GM12878 (cell line): ENCODE measurements around the gene ZNF700. TPM values are rescaled to one million over a fixed set of nuclear protein-coding genes. Genes with fewer than 3 reads are reported as not detected.
"Not testable (repeated sequence)": the region's sequence is repeated elsewhere in the genome, so short reads cannot be mapped to it uniquely, and the experiment has no call there.

Experiments
- ATAC-seq: fragments of 200-7000 bp; cut with Tn5 transposase; 3 replicates; pipeline ENCODE4 v1.9.1; 2020; ENCODE audit warnings: mild to moderate bottlenecking, moderate library complexity
- BruUV-seq: library from RNA; stranded (reverse); fragments of 400-500 nt; replicated peaks from 2 replicates; lab custom pipeline; 2021; lab: Mats Ljungman, UMichigan
- CTCF ChIA-PET: fragments of 300-600 bp; sonication (Branson Sonifier 250); formaldehyde crosslinking; extraction: SDS; loops from one replicate; lab custom pipeline; 2021; ENCODE audit warnings: inconsistent platforms; lab: Yijun Ruan, JAX
- POLR2A ChIA-PET: fragments of 350-600 bp; formaldehyde crosslinking; extraction: SDS; loops from one replicate; lab custom pipeline; 2021; ENCODE audit warnings: inconsistent platforms; lab: Charles Lee
- RAD21 ChIA-PET: fragments of 300-600 bp; sonication (Branson Sonifier 250); formaldehyde crosslinking; loops from one replicate; lab custom pipeline; 2023; ENCODE audit warnings: antibody characterized with exemption; ENCODE audit not compliant: unreplicated experiment; lab: Charles Lee
- SMC1A ChIA-PET: fragments of 300-600 bp; sonication (Branson Sonifier 250); formaldehyde crosslinking; loops from one replicate; lab custom pipeline; 2023; ENCODE audit not compliant: unreplicated experiment, uncharacterized antibody; lab: Charles Lee
- DNase-seq: peaks from one replicate; pipeline ENCODE4 v3.0.0-alpha.2; 2011; ENCODE audit warnings: low read depth, low spot score
- FAIRE-seq: peaks from 3 replicates; lab custom pipeline; 2011; peaks lifted over from hg19 to GRCh38; lab: Jason Lieb, UNC
- H2AFZ ChIP-seq: 2 replicates; pipeline ENCODE4 v1.6.0; 2011; ENCODE audit warnings: low read depth, low read length, control low read depth; ENCODE audit not compliant: control insufficient read depth
- H3K27ac ChIP-seq: 2 replicates; pipeline ENCODE4 v1.5.1; 2011; ENCODE audit warnings: control low read depth; ENCODE audit not compliant: control insufficient read depth, insufficient read depth
- H3K27me3 ChIP-seq, 2 experiments: replicated peaks in 1 of 2; 2 replicates each; pipeline versions ENCODE4 v1.6.0 to v1.6.1; 2011; ENCODE audit warnings: low read length in 1 of 2; ENCODE audit not compliant: control insufficient read depth in 2 of 2, insufficient read depth in 2 of 2
- H3K36me3 ChIP-seq, 2 experiments: 2 replicates each; pipeline ENCODE4 v1.5.1; 2011; ENCODE audit warnings: low read length in 1 of 2; ENCODE audit not compliant: control insufficient read depth in 2 of 2, insufficient read depth in 2 of 2
- H3K4me1 ChIP-seq: 2 replicates; pipeline ENCODE4 v1.6.1; 2011; ENCODE audit warnings: mild to moderate bottlenecking, low read length, moderate library complexity, mixed read lengths; ENCODE audit not compliant: control insufficient read depth, insufficient read depth
- H3K4me2 ChIP-seq: 2 replicates; pipeline ENCODE4 v1.6.0; 2011; ENCODE audit warnings: control low read depth; ENCODE audit not compliant: control insufficient read depth, insufficient read depth
- H3K4me3 ChIP-seq: fragments of 200-600 bp; sonication (generic); 2 replicates; pipeline ENCODE4 v1.5.1; 2016
- H3K79me2 ChIP-seq: 2 replicates; pipeline ENCODE4 v1.6.0; 2011; ENCODE audit warnings: low read length; ENCODE audit not compliant: control insufficient read depth, insufficient read depth
- H3K9ac ChIP-seq: 2 replicates; pipeline ENCODE4 v1.8.0; 2011; ENCODE audit warnings: low read length, control low read depth, mixed read lengths; ENCODE audit not compliant: control insufficient read depth, insufficient read depth
- H3K9me3 ChIP-seq: replicated peaks from 3 replicates; pipeline ENCODE4 v1.5.1; 2011; ENCODE audit warnings: mild to moderate bottlenecking, low read length; ENCODE audit not compliant: control insufficient read depth, insufficient read depth
- H4K20me1 ChIP-seq: 2 replicates; pipeline ENCODE4 v1.6.0; 2011; ENCODE audit not compliant: control insufficient read depth, insufficient read depth
- CREB1 ChIP-seq: IDR thresholded peaks from 2 replicates; pipeline ENCODE4 v1.6.1; 2012; ENCODE audit warnings: low read depth, mild to moderate bottlenecking, inconsistent platforms
- EGR1 ChIP-seq, 2 experiments: IDR thresholded peaks; 1 replicate in 1 of 2; 2 replicates in 1 of 2; pipeline ENCODE4 v1.6.1; 2011 to 2012; ENCODE audit warnings: low read depth in 2 of 2, low read length in 2 of 2, borderline replicate concordance in 1 of 2, mild to moderate bottlenecking in 1 of 2, moderate library complexity in 1 of 2
- ESRRA ChIP-seq: IDR thresholded peaks from 2 replicates; pipeline ENCODE4 v1.6.1; 2012; ENCODE audit warnings: mild to moderate bottlenecking, low read length, improper control_type of control experiment
- HDAC6 ChIP-seq: fragments of 200-600 bp; sonication (generic); IDR thresholded peaks from one replicate; pipeline ENCODE4 v1.8.0; 2017; ENCODE audit warnings: antibody characterized with exemption; ENCODE audit not compliant: unreplicated experiment
- IKZF1 ChIP-seq: fragments of 450-650 bp; conservative IDR thresholded peaks from 2 replicates; pipeline ENCODE4 v1.6.1; 2017; ENCODE audit warnings: antibody characterized with exemption, mild to moderate bottlenecking
- LARP7 ChIP-seq: fragments of 450-650 bp; IDR thresholded peaks from 2 replicates; pipeline ENCODE4 v1.6.1; 2017; ENCODE audit warnings: mild to moderate bottlenecking
- NFYB ChIP-seq: IDR thresholded peaks from 2 replicates; pipeline ENCODE4 v1.6.1; 2011; ENCODE audit warnings: low read depth, mild to moderate bottlenecking, low read length, improper control_type of control experiment, moderate library complexity; ENCODE audit not compliant: insufficient read depth
- POLR2AphosphoS2 ChIP-seq: IDR thresholded peaks from 2 replicates; pipeline ENCODE4 v1.6.1; 2011; ENCODE audit warnings: low read depth, mild to moderate bottlenecking, low read length, improper control_type of control experiment, moderate library complexity
- RBBP5 ChIP-seq: fragments of 200-600 bp; sonication (generic); conservative IDR thresholded peaks from 2 replicates; pipeline ENCODE4 v1.6.1; 2016
- RUNX3 ChIP-seq: IDR thresholded peaks from 2 replicates; pipeline ENCODE4 v1.6.1; 2012; ENCODE audit warnings: low read length, inconsistent platforms
- SKIL ChIP-seq: fragments of 450-650 bp; IDR thresholded peaks from 2 replicates; pipeline ENCODE4 v1.6.1; 2017; ENCODE audit warnings: mild to moderate bottlenecking, low read depth, inconsistent platforms; ENCODE audit not compliant: poor library complexity, severe bottlenecking
- SMAD1 ChIP-seq: fragments of 450-650 bp; IDR thresholded peaks from 2 replicates; pipeline ENCODE4 v1.6.1; 2018; ENCODE audit warnings: mild to moderate bottlenecking, low read depth; ENCODE audit not compliant: partially characterized antibody
- SUPT20H ChIP-seq: IDR thresholded peaks from 2 replicates; pipeline ENCODE4 v1.6.1; 2011; ENCODE audit warnings: low read depth, mild to moderate bottlenecking, low read length, moderate library complexity, borderline replicate concordance; ENCODE audit not compliant: control insufficient read depth
- TCF3 ChIP-seq: IDR thresholded peaks from 2 replicates; pipeline ENCODE4 v1.6.1; 2012; ENCODE audit warnings: low read depth, mild to moderate bottlenecking, low read length, borderline replicate concordance; ENCODE audit not compliant: insufficient read depth
- ZZZ3 ChIP-seq: IDR thresholded peaks from 2 replicates; pipeline ENCODE4 v1.6.1; 2011; ENCODE audit warnings: low read depth; ENCODE audit not compliant: control insufficient read depth, insufficient read length
- WGBS: methylation state at CpG from one replicate; pipeline ENCODE4 v1.1.6; 2016; ENCODE audit warnings: low lambda C conversion rate; ENCODE audit not compliant: insufficient replicate concordance, insufficient coverage; ENCODE audit errors: missing lambda C conversion rate; 5-methylcytosine and 5-hydroxymethylcytosine counted together
- in situ Hi-C: fragments of 300-500 bp; cut with MboI; formaldehyde crosslinking; loops from 9 replicates; pipeline ENCODE4 v1.14.3; 2018; ENCODE audit warnings: mixed read lengths
- intact Hi-C: fragments of 100-400 bp; cut with micrococcal nuclease; formaldehyde crosslinking; loops from one replicate; pipeline ENCODE4 v1.14.2; 2022; ENCODE audit not compliant: unreplicated experiment
- polyA plus RNA-seq, 11 experiments: library from polyadenylated mRNA; depleted of rRNA in 4 of 11; unstranded in 6 of 11; stranded (reverse) in 5 of 11; fragments of >200 nt; fragmentation: Nextera tagmentation in 4 of 11; fragmentation: Illumina TruSeq in 1 of 11; extraction: Ambion mirVana in 4 of 11; extraction: Trizol in 1 of 11; gene quantifications; 1 replicate in 1 of 11; 2 replicates in 10 of 11; pipeline versions ENCODE4 v1.2.1 to v1.2.3, GENCODE V29; 2011 to 2016; ENCODE audit warnings: inconsistent platforms in 2 of 11, missing spikeins in 2 of 11, low read depth in 1 of 11
- total RNA-seq, 4 experiments: library from RNA; depleted of rRNA in 3 of 4; stranded (reverse); fragments of >200 nt in 3 of 4; fragmentation: Illumina TruSeq in 1 of 4; extraction: Trizol in 1 of 4; gene quantifications; 2 replicates each; pipeline versions ENCODE4 v1.2.1 to v1.2.3, GENCODE V29; 2013 to 2021

The ZNF700 gene
- total and polyA plus RNA-seq, 10 of the 15 experiments (the other 5 are each of a cell fraction or from before 2014, with no cell fraction given) = 6.7 to 16.0 (median 11.1) TPM

DNA sequence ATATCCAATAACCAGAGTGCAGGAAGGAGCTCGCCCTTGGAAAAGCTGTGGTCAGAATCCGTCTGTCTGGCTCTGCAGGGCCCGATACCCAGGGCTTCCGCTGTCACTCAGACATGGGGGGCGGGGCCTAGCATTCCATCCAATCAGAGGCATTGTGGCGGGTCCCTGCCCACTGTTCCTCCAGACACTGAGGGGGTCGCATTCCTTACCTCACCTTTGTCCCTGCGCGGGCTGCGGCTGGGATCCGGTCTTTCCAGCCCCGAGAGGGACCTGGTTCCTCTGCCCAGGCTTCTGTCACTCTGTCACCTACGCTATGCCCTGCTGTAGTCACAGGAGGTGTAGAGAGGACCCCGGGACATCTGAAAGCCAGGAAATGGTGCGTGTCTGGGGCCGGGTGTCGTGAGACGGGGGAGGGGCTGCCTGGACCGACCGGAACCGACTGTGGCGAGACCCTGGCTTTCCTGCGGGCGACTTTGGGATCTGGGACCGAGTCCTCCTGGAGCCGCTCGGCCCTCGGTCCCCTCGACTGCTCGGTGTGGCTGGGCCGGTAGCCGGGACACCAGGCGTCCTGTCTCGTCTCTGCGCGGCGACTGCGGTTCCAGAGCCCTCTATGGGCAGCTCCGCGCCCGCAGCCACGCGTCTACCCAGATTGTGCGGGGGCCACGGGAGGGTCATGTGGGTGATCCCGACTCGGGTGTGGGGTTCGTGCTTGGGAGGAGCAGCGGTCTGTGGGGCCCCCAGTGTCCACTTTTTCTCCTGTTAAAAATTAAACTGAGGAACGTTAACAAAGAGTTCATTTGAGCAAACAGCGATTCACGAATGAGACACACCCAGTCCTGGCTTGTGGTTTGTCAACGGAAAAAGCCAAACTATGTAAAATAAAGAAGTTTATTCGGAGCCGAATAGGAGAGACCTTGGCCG is 37.0 kb upstream of the ZNF700 start, which contains the start of gene ZNF69 (continued):
- TF ChIP-seq HDAC6 (no peak), SMAD1 (no peak), SUPT20H (no peak), ESRRA (no peak), POLR2AphosphoS2 (no peak), RBBP5 (no peak), LARP7 (0 out of 2 replicates have a peak, but pooled peaks have one; percentile 43), SKIL (no peak), RUNX3 (0 out of 2 replicates have a peak, but pooled peaks have one; percentile 29), CREB1 (peak; percentile 17; the same call in 1 of the 2 replicates), ZZZ3 (no peak), NFYB (peak; percentile 81), IKZF1 (peak; percentile 32), TCF3 (no peak), EGR1 (IDR thresholded peaks at IDR 0.05; ENCODE audit: borderline replicate concordance in 1 of 2, low read depth in 2 of 2, low read length in 2 of 2) (no peak)

GRCh38 chr19:11889901-11890300 is 35.0 kb upstream of the ZNF700 start:
- H3K9me3 ChIP-seq, RAD21 ChIA-PET, H3K27ac ChIP-seq, intact Hi-C loops, DNase-seq, H3K36me3 ChIP-seq, ATAC-seq, H3K4me2 ChIP-seq, H3K27me3 ChIP-seq, in situ Hi-C loops, H3K4me1 ChIP-seq, H4K20me1 ChIP-seq, H2AFZ ChIP-seq, H3K4me3 ChIP-seq, SMC1A ChIA-PET, POLR2A ChIA-PET, FAIRE-seq, H3K9ac ChIP-seq, CTCF ChIA-PET, H3K79me2 ChIP-seq, BruUV-seq: not testable (repeated sequence)
- WGBS = 50% methylated on average over 6 of the region's 6 CpGs
